Smooth muscle cell (in vitro differentiated cells): Measurements from ENCODE around the gene DNAJC1. TPM values are rescaled to one million over a fixed set of nuclear protein-coding genes. Genes with fewer than 3 reads are reported as not detected.

Source experiments
- DNase-seq: peaks from one replicate; lab custom pipeline; 2025; ENCODE audit not compliant: unreplicated experiment; lab: John Stamatoyannopoulos, UW
- H2AFZ ChIP-seq: fragments of 200-600 bp; sonication (generic); 2 replicates; pipeline ENCODE4 v1.6.0; 2016; ENCODE audit warnings: antibody characterized with exemption, low read depth, mild to moderate bottlenecking
- H3F3A ChIP-seq: fragments of 200-600 bp; sonication (generic); 2 replicates; pipeline ENCODE4 v1.6.0; 2017; ENCODE audit warnings: antibody characterized with exemption, low read depth
- H3K27ac ChIP-seq: fragments of 200-600 bp; sonication (generic); 2 replicates; pipeline ENCODE4 v1.5.1; 2016; ENCODE audit warnings: low read depth, mild to moderate bottlenecking
- H3K27me3 ChIP-seq: fragments of 200-600 bp; sonication (generic); 2 replicates; pipeline ENCODE4 v1.6.1; 2016; ENCODE audit warnings: low read depth, mild to moderate bottlenecking
- H3K36me3 ChIP-seq: fragments of 200-600 bp; sonication (generic); 2 replicates; pipeline ENCODE4 v1.5.1; 2016; ENCODE audit warnings: low read depth
- H3K4me1 ChIP-seq: fragments of 200-600 bp; sonication (generic); 2 replicates; pipeline ENCODE4 v1.5.1; 2016; ENCODE audit warnings: low read depth
- H3K4me2 ChIP-seq: fragments of 200-600 bp; sonication (generic); 2 replicates; pipeline ENCODE4 v1.6.0; 2016; ENCODE audit warnings: mild to moderate bottlenecking
- H3K4me3 ChIP-seq: fragments of 200-600 bp; sonication (generic); 2 replicates; pipeline ENCODE4 v1.5.1; 2016; ENCODE audit warnings: mild to moderate bottlenecking
- H3K79me2 ChIP-seq: fragments of 200-600 bp; sonication (generic); 2 replicates; pipeline ENCODE4 v1.6.0; 2016; ENCODE audit warnings: low read depth, mild to moderate bottlenecking
- H3K9ac ChIP-seq: fragments of 200-600 bp; sonication (generic); 2 replicates; pipeline ENCODE4 v1.6.0; 2016; ENCODE audit warnings: low read depth
- H3K9me3 ChIP-seq: fragments of 200-600 bp; sonication (generic); replicated peaks from 2 replicates; pipeline ENCODE4 v1.5.1; 2016; ENCODE audit warnings: low read depth
- H4K20me1 ChIP-seq: fragments of 200-600 bp; sonication (generic); 2 replicates; pipeline ENCODE4 v1.6.0; 2016; ENCODE audit warnings: low read depth
- CTCF ChIP-seq: fragments of 200-600 bp; sonication (generic); IDR thresholded peaks from 2 replicates; pipeline ENCODE4 v1.5.1; 2017; ENCODE audit warnings: borderline replicate concordance, mild to moderate bottlenecking, antibody characterized with exemption; ENCODE audit not compliant: insufficient read depth, poor library complexity, severe bottlenecking
- WGBS: methylation state at CpG from one replicate; pipeline ENCODE4 v1.1.7; 2016; ENCODE audit warnings: low lambda C conversion rate; 5-methylcytosine and 5-hydroxymethylcytosine counted together
- polyA plus RNA-seq: library from polyadenylated mRNA; unstranded; fragments of >200 nt; fragmentation: Nextera tagmentation; extraction: Ambion mirVana; gene quantifications from 2 replicates; pipeline ENCODE4 v1.2.1, GENCODE V29; 2016
- total RNA-seq: library from RNA; depleted of rRNA; stranded (reverse); fragments of >200 nt; gene quantifications from 2 replicates; pipeline ENCODE4 v1.2.3, GENCODE V29; 2014

The DNAJC1 gene
- total and polyA plus RNA-seq, 2 experiments from 2014 or later, result 67.0 to 88.5 TPM

GRCh38 chr10:21750424-21750823 is 253.1 kb downstream of the DNAJC1 start:
- Histone ChIP-seq H3K79me2 (no peaks in the 10 kb centered on the region), H3K9me3 (no peaks in the 10 kb centered on the region), H2AFZ (no peak overlapping the region), H4K20me1 (no peaks in the 10 kb centered on the region), H3K27me3 (no peaks in the 10 kb centered on the region), H3F3A (no peaks in the 10 kb centered on the region), H3K27ac (no peak overlapping the region), H3K36me3 (no peaks in the 10 kb centered on the region), H3K4me2 (no peak overlapping the region), H3K4me1 (no peaks in the 10 kb centered on the region), H3K4me3 (no peak overlapping the region), H3K9ac (no peak overlapping the region)
- WGBS, result 89% methylated on average over 12 of the region's 12 CpGs
- DNase-seq, result no peak
- no peak for TF ChIP-seq CTCF

- Histone ChIP-seq H3K4me1 (no peaks in the 10 kb centered on the region), H3K9me3 (no peaks in the 10 kb centered on the region), H3K36me3 (no peaks in the 10 kb centered on the region), H3K27ac (no peak overlapping the region), H3K9ac (no peak overlapping the region), H4K20me1 (no peaks in the 10 kb centered on the region), H3K27me3 (no peaks in the 10 kb centered on the region), H3K79me2 (no peaks in the 10 kb centered on the region), H2AFZ (no peak overlapping the region), H3F3A (peaks cover 4% of the 10 kb centered on the region), H3K4me2 (no peak overlapping the region), H3K4me3 (no peak overlapping the region)
- WGBS, result 89% methylated on average over 3 of the region's 3 CpGs
- no peak for TF ChIP-seq CTCF
- no peak for DNase-seq
Measured at GRCh38 chr10:21749788-21750187, 253.7 kb downstream of the DNAJC1 start.

GRCh38 chr10:21747809-21748208 is 255.7 kb downstream of the DNAJC1 start:
- no peaks in the 10 kb centered on the region for H3K79me2 ChIP-seq
- H4K20me1 ChIP-seq, result no peaks in the 10 kb centered on the region
- H3K9me3 ChIP-seq, result no peaks in the 10 kb centered on the region
- no peak overlapping the region for H3K27ac ChIP-seq
- no peak for DNase-seq
- no peak overlapping the region for H2AFZ ChIP-seq
- H3K4me1 ChIP-seq, result no peaks in the 10 kb centered on the region
- no peaks in the 10 kb centered on the region for H3K36me3 ChIP-seq
- no peak overlapping the region for H3K4me3 ChIP-seq
- H3K9ac ChIP-seq, result no peak overlapping the region
- peaks cover 11% of the 10 kb centered on the region for H3F3A ChIP-seq
- no peak overlapping the region for H3K4me2 ChIP-seq
- no peaks in the 10 kb centered on the region for H3K27me3 ChIP-seq
- 96% methylated on average over 4 of the region's 4 CpGs for WGBS
- TF ChIP-seq CTCF, result no peak

GRCh38 chr10:21746118-21746517 is 257.4 kb downstream of the DNAJC1 start:
- no peaks in the 10 kb centered on the region for H3K27me3 ChIP-seq
- no peaks in the 10 kb centered on the region for H3K9me3 ChIP-seq
- WGBS, result 96% methylated on average over 6 of the region's 6 CpGs
- no peaks in the 10 kb centered on the region for H3K79me2 ChIP-seq
- no peak for TF ChIP-seq CTCF
- H3K4me2 ChIP-seq, result no peak overlapping the region
- no peak overlapping the region for H3K27ac ChIP-seq
- peaks cover 4% of the 10 kb centered on the region for H4K20me1 ChIP-seq
- no peak overlapping the region for H3K4me3 ChIP-seq
- H3K36me3 ChIP-seq, result peaks cover 6% of the 10 kb centered on the region
- no peak overlapping the region for H2AFZ ChIP-seq
- H3K4me1 ChIP-seq, result no peaks in the 10 kb centered on the region
- no peak overlapping the region for H3K9ac ChIP-seq
- DNase-seq, result no peak
- H3F3A ChIP-seq, result peaks cover 20% of the 10 kb centered on the region
